ENCODE results near the gene PDE1A.

- no peak for TF ChIP-seq CTCF (IDR thresholded peaks at IDR 0.05; ENCODE audit: low read depth, low read length, missing input control)
- no peak for TF ChIP-seq FOXA1 (IDR thresholded peaks at IDR 0.05)
- TF ChIP-seq RAD21 (IDR thresholded peaks at IDR 0.05): no peak
- no peak for TF ChIP-seq MAX (IDR thresholded peaks at IDR 0.05)
- TF ChIP-seq ATF3 (IDR thresholded peaks at IDR 0.05): no peak
- no peak for TF ChIP-seq YY1 (IDR thresholded peaks at IDR 0.05)
- TF ChIP-seq TAF1 (conservative IDR thresholded peaks at IDR 0.05): no peak
- TF ChIP-seq GABPA (IDR thresholded peaks at IDR 0.05 in 1 of 2, conservative IDR thresholded peaks at IDR 0.05 in 1 of 2): no peak
- no peak for TF ChIP-seq JUND (IDR thresholded peaks at IDR 0.05)
- TF ChIP-seq REST (IDR thresholded peaks at IDR 0.05): no peak
- TF ChIP-seq RXRA (IDR thresholded peaks at IDR 0.05): no peak
- TF ChIP-seq EGR1 (IDR thresholded peaks at IDR 0.05; ENCODE audit: low read depth in 2 of 2): no peak
- TF ChIP-seq SP1 (IDR thresholded peaks at IDR 0.05): no peak
- TF ChIP-seq ZBTB33 (IDR thresholded peaks at IDR 0.05): no peak
These were observed 109.9 kb downstream of the PDE1A start for GRCh38 chr2:182316950-182317349.
